ENCODE measurements around the gene MLH3. TPM values are rescaled to one million over a fixed set of nuclear protein-coding genes. Genes with fewer than 3 reads are reported as not detected.

MLH3 gene
- total RNA-seq, 1 donor from 2014 or later: 47.0 TPM

GRCh38 chr14:75049136-75049535 lies 2.1 kb downstream of the MLH3 start:
- Mint-ChIP-seq H3K9me3 (peaks cover 12% of the 10 kb centered on the region), H3K36me3 (peaks cover 29% of the 10 kb centered on the region), H3K4me3 (no peak overlapping the region), H3K27ac (no peak overlapping the region), H3K4me1 (peaks cover 31% of the 10 kb centered on the region), H3K27me3 (ENCODE audit: low read depth) (no peaks in the 10 kb centered on the region)
- DNase-seq (ENCODE audit: low spot score in 2 of 2, unreplicated experiment in 2 of 2): no peak
- TF ChIP-seq, protein P1, sequence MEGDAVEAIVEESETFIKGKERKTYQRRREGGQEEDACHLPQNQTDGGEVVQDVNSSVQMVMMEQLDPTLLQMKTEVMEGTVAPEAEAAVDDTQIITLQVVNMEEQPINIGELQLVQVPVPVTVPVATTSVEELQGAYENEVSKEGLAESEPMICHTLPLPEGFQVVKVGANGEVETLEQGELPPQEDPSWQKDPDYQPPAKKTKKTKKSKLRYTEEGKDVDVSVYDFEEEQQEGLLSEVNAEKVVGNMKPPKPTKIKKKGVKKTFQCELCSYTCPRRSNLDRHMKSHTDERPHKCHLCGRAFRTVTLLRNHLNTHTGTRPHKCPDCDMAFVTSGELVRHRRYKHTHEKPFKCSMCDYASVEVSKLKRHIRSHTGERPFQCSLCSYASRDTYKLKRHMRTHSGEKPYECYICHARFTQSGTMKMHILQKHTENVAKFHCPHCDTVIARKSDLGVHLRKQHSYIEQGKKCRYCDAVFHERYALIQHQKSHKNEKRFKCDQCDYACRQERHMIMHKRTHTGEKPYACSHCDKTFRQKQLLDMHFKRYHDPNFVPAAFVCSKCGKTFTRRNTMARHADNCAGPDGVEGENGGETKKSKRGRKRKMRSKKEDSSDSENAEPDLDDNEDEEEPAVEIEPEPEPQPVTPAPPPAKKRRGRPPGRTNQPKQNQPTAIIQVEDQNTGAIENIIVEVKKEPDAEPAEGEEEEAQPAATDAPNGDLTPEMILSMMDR (IDR thresholded peaks at IDR 0.05; ENCODE audit: unreplicated experiment): no peak

DNA sequence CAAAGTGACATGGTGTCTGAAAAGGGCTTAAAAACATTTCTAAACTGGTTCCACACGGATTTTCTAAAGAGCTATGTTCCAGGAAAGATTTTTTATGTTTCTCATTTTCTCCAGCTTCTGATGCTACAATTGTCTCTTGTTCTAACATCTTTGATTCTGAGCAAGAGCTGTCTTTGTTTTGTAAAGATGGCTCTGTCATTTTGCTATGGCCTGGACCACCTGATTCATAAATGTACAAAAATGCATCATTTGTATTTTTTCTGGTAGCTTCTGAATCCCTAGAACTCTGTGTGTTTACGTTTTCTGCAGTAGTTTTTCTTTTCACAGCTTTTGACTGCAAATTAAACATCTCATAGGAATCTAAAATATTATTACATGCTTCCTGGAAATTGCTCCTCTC lies 3.2 kb downstream of the MLH3 start:
- H3K4me1 Mint-ChIP-seq: peaks cover 24% of the 10 kb centered on the region
- peaks cover 32% of the 10 kb centered on the region for H3K36me3 Mint-ChIP-seq
- TF ChIP-seq, protein P1 (IDR thresholded peaks at IDR 0.05; ENCODE audit: unreplicated experiment): no peak
- H3K9me3 Mint-ChIP-seq: peaks cover 12% of the 10 kb centered on the region
- H3K27ac Mint-ChIP-seq: no peak overlapping the region
- no peak for DNase-seq (ENCODE audit: low spot score in 2 of 2, unreplicated experiment in 2 of 2)
- H3K4me3 Mint-ChIP-seq: no peak overlapping the region
- no peaks in the 10 kb centered on the region for H3K27me3 Mint-ChIP-seq (ENCODE audit: low read depth)

GRCh38 chr14:75047506-75047905 lies 3.8 kb downstream of the MLH3 start:
- Mint-ChIP-seq H3K9me3 (peaks cover 12% of the 10 kb centered on the region), H3K27ac (no peak overlapping the region), H3K4me1 (peaks cover 24% of the 10 kb centered on the region), H3K4me3 (no peak overlapping the region), H3K36me3 (peaks cover 32% of the 10 kb centered on the region), H3K27me3 (ENCODE audit: low read depth) (no peaks in the 10 kb centered on the region)
- TF ChIP-seq, protein P1 (IDR thresholded peaks at IDR 0.05; ENCODE audit: unreplicated experiment): no peak
- DNase-seq (ENCODE audit: low spot score in 2 of 2, unreplicated experiment in 2 of 2): no peak

DNA sequence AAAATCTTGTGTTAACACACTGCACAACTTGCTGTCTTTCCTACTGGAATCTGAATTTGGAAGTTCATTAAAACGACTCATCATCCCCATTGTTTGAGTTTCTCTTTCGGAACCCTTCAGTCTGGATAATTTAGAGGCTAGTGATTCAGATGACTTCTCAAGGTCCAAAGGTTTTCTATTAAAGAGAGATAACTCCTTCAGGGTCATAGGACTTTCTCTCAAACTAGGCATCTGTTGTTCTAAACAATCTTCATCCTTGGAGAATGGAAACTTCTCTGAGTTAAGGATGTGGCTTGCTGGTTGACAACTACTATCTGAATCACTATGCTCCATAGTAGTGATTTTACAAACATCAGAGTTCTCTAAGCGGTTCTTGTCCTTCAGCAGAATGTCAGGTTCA lies 4.4 kb downstream of the MLH3 start:
- no peaks in the 10 kb centered on the region for H3K27me3 Mint-ChIP-seq (ENCODE audit: low read depth)
- no peak overlapping the region for H3K4me3 Mint-ChIP-seq
- peaks cover 12% of the 10 kb centered on the region for H3K9me3 Mint-ChIP-seq
- DNase-seq (ENCODE audit: low spot score in 2 of 2, unreplicated experiment in 2 of 2): no peak
- peaks cover 24% of the 10 kb centered on the region for H3K4me1 Mint-ChIP-seq
- TF ChIP-seq, protein P1 (IDR thresholded peaks at IDR 0.05; ENCODE audit: unreplicated experiment): no peak
- H3K36me3 Mint-ChIP-seq: peaks cover 35% of the 10 kb centered on the region
- H3K27ac Mint-ChIP-seq: no peak overlapping the region

DNA sequence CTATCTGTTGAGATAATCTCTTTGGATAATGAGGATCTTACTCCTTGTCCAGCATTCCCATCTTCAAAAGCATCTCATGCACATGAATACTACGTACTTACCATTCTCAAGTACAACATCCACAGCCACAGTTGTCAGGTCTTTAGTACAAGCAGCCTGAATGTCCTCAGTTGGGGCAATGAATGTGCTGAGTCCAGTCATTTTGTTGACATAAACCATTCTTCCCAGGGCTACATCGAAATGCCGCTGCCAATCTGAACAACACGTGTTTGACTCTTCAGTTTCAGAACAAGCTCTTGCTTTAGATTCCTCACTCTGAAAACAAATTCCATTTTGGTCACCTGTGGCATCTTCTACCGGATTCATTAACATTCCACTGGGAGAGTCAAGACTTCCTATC lies 5.0 kb downstream of the MLH3 start:
- Mint-ChIP-seq H3K27ac (no peak overlapping the region), H3K4me1 (peaks cover 20% of the 10 kb centered on the region), H3K27me3 (ENCODE audit: low read depth) (no peaks in the 10 kb centered on the region), H3K4me3 (no peak overlapping the region), H3K36me3 (peaks cover 37% of the 10 kb centered on the region), H3K9me3 (peaks cover 12% of the 10 kb centered on the region)
- no peak for DNase-seq (ENCODE audit: low spot score in 2 of 2, unreplicated experiment in 2 of 2)
- TF ChIP-seq, protein P1 (IDR thresholded peaks at IDR 0.05; ENCODE audit: unreplicated experiment): no peak

DNA sequence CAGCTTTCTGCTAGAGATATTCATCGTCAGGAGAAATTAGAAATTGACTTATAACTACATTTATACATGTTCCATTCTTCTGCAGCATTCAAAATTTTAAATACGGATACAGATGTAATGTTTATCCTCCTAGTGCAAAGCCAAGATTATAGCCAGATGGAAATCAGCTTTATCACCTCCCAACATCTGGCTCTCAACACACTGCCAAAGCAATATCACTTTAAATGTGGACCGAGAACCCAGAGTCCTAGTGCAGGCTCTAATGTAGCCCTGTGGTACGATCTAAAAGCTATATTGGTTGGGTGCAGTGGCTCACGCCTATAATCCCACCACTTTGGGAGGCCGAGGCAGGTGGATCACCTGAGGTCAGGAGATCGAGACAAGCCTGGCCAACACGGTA lies 6.5 kb downstream of the MLH3 start:
- no peak overlapping the region for H3K27ac Mint-ChIP-seq
- TF ChIP-seq, protein P1 (IDR thresholded peaks at IDR 0.05; ENCODE audit: unreplicated experiment): no peak
- no peaks in the 10 kb centered on the region for H3K27me3 Mint-ChIP-seq (ENCODE audit: low read depth)
- DNase-seq (ENCODE audit: low spot score in 2 of 2, unreplicated experiment in 2 of 2): no peak
- H3K4me3 Mint-ChIP-seq: no peak overlapping the region
- peaks cover 9% of the 10 kb centered on the region for H3K4me1 Mint-ChIP-seq
- H3K36me3 Mint-ChIP-seq: peaks cover 38% of the 10 kb centered on the region
- peaks cover 12% of the 10 kb centered on the region for H3K9me3 Mint-ChIP-seq
